ENCODE measurements around the gene CTIF.

The CTIF gene

GRCh38 chr18:48789259-48789812 is 250.5 kb downstream of the CTIF start:
- DNase-seq (ENCODE audit: low read depth): no peak

DNA sequence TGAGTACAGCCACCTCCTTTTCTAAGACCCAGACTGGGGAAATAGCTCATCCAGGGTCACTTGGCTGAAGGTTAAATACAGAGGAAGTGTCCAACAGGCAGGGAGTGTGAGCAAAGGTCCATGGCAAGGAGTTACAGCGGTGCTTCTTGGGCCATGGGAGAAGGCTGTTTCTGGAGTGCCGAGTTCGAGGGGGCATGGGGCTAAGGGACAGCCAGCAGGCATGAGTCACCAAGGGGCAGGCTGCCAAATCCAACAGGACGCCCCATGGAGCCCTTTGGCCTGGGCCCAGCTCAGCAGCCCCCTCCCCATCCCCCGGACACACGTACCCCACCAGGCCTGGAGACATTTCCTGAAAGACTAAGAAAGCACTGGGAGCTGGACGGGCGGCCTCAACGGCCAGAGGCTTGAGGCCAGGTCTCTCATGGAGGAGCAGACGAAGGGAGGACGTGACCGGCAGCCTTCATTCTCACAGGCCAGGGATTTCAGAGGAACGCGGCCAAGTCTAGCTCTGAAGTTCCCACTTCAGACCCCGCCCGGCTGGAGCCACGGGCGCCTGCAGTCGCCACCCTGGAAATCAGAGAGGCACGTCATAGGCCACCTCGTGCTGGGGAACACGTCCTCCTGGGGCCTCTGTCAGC is 251.5 kb downstream of the CTIF start:
- DNase-seq (ENCODE audit: low read depth): no peak

DNA sequence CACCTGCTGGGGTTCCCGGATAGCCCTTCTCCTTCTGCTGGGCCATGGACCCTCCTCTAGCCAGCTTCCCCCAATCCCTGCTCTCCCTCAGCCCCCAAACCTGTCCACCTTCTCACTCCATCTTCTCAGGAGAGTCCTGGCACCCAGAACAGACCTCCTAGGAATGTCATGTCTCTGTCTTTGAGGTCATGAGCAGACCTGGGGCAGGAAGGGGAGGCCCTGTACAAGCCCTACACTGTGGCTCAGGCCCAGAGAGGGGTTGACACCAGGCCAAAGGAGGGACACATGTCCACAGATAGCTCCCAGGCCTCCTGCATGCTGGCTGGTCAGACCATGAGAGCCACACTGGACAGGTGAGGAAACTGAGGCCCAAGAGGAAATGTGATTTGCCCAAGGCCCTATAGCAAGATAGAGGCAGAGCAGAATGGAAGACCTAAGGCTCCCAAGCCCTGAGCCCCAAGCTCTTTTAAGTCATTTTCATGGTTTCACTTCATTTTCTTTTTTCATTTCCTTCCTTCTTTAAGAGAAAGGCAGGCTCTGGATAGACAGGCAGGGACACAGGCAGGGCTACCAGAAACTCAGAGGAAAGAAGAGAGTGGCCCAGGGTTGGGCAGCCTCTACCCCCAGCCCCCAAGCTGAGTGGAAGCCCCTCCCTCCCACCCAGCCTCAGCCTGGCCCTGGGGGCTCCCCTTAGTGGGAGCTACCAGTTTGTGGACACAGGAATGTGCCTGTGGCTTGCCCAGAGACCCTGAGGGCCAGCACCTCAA is 252.2 kb downstream of the CTIF start:
- no peak for DNase-seq (ENCODE audit: low read depth)

GRCh38 chr18:48791636-48792105 is 252.8 kb downstream of the CTIF start:
- no peak for DNase-seq (ENCODE audit: low read depth)

- no peak for DNase-seq (ENCODE audit: low read depth)
These were observed 253.3 kb downstream of the CTIF start for GRCh38 chr18:48792141-48792540.

DNA sequence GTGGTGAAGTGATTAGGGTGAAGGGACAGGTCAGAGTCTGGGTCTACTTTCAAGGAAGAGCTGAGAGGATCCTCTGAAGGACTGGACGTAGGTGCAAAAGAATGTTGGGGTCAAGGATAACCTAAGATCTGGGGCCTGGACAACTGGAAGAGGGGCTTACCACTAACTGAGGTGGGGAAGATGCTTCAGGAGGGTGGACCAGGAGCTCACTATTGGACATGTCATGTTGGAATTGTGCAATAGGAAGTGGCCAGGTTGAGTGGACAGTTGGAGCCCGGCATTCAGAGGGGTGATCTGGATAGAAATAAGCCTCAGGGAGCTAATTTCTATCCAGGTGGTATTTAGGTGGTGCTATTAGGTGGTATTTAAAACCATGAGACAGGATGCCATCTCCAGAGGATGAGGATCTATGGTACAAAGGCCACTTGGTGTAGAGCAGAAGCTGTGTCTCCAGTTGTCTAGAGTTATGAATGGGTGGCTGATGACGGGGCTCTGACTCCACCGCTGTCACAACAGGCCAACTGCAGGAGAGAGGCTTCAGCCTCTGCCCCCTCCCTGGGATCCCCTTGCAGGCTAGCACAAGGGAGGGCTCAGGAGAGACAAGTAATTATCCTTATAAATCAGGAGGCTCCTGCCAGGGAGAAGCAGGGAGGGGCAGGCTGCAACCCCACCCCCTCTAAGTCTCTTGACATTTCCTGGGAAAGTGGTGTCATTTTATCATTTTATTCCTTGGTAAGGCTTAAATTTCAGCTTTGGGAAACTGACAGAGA is 254.0 kb downstream of the CTIF start:
- no peak for DNase-seq (ENCODE audit: low read depth)

GRCh38 chr18:48794251-48794970 is 255.6 kb downstream of the CTIF start:
- no peak for DNase-seq (ENCODE audit: low read depth)

GRCh38 chr18:48795696-48796095 is 256.9 kb downstream of the CTIF start:
- DNase-seq (ENCODE audit: low read depth): no peak

DNA sequence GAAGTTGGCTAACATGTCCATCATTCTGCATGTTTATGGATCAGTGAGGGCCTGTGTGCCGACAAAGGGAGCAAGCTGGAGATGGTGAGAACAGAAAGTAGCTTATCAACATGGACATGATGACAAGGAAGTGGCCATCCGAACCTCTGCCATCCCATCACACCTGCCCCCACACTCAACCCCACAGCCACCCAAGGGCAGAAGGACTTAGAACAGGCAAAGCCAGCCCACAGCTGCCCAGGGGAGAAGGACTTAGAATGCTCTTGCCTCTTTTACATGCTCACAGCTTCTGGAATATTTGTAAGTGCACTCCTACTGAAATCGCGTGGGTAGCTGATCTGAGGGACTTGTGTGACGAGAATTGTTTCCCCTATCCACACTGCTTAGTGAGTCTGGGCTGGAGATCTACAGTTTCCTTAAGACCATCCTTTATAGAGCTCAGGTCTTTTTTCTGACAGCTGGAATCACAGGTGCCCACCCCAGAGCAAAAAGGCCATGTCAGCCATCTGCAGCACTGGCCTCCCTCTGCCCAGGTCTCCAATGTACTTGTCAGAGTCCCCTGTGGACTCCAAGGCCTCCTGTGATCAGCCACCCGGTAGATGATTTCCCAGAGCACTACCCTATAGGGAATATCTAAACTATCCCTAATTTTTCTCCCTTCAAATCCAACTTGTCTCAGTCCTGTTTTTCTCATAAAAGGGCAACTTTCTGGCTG is 257.8 kb downstream of the CTIF start:
- no peak for DNase-seq (ENCODE audit: low read depth)

DNA sequence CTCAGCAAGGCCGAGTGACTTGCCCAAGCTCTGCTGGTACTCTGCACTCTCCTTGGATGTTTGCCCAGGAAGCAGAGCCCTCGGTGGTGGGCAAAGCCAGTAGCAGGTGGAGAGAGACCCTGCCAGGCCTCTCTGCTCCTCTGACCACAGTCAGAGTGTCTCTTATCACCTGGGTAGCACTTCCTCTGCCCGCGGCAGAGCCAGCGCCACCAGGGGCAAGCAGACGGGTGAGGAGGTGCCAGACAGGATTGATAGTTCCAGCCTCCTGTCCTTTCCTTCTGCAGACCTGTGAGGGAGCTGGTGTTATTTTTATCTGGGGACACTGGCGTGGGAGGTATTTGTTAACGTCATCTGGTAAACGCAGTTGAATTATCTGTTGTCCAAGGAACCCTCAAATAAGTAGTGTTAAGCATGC is 259.0 kb downstream of the CTIF start:
- no peak for DNase-seq (ENCODE audit: low read depth)

DNA sequence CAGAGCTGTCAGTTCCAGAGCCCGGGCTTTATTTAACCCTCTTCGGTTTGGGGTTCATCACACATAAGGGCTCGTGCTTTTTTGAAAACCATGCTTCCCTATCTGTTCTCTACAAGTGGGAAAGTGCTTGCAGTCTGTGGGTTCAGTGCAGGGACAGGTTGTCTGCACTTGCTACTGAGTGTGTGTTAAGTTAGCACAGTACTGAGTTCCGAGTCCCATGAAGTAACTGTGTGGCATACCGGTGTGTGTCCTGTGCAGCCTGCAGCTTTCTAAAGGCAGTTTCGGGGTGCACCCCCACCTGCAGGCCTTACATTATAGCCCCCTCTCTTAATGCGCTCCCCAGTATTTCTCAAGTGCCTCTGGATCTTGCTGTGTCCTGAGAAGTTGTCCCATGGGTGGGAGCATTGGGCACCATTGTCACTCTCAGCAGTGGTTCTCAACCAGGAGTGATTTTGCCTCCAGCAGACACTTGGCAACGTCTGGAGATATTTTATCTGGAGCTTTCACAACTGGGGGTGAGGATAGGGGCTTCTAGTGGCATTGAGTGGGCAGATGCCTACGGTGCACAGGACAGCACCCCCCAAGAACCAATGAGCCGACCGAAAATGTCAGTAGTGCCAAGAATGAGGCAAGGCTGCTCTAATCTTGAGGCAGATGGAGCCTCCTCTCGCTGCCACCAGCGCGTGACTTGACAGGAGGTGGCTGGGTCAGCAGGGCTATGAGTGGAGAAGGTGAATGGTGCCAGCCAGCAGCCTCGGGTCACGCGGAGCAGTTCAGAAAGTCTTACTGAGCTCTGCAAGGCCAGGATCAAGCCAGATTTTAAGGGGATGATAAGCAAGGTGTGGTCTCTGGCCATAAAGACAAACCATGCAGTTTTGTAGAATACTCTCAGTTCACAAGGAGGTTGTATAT is 259.8 kb downstream of the CTIF start:
- DNase-seq (ENCODE audit: low read depth): no peak

DNA sequence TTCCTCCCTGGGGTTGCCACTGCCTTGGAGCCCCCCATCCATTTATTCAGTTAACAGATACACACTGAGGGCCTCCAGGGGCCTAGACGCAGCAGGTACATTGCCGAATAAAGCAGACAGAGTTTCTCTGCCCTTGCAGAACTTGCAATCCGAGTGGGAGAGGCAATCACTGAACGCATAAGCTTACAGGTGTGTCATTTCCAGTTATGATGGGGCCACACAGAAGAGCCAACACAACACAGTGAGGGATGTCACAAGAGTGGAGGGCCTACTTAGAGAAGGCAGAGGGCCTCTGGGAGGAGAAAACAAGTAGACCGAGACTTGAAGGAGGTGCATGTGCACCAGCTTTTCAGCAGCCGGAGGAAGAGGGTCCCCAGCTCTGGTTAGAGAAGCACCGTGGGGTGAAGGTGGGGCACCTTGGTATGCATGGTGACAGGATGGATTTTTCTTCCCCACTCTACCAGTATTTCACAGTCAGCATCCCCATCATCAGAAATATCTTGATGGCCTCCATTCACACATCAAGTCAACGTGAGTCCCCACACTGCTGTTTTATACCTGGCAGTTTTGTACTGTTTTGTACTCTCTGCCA is 261.0 kb downstream of the CTIF start:
- no peak for DNase-seq (ENCODE audit: low read depth)

GRCh38 chr18:48800466-48800865 is 261.6 kb downstream of the CTIF start:
- no peak for DNase-seq (ENCODE audit: low read depth)

DNA sequence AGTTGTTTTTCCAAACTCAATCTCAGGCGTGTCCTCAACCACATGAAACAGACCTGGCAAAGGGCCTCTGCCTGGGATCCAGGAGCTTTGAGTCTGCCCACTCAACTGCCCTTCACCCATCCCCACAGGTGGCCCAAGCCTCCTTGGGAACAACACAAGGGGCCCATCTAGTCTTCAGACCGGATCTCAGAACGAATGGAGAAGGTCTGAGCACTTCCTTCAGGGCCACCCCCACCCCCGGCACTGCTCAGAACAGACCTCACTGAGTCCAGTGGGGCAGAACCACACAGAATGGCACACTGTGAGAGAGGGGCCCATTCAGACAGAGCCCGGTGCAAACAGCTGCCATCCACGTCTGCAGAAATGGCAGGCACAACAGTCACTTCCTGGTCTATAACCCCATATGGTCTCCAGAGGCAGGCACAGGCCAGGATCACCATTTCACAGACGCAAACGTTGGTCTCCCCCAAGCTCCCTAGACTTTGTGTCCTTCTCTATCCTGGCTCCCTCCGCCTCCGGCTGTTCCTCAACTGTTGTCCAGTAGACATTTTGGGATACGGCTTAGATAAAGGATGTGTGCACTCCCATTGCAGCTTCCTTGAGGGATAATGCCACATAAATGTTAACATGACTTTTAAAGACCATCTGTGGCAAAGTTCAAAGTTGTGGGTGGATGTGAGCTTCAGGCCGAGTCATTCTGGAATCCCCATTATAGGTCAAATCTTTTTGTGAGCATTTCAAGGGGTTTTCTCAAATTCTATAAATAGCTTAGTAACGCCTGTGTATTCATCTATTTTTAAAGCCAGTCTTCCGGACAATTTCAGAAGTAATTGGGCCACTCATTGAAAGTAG is 262.3 kb downstream of the CTIF start:
- DNase-seq (ENCODE audit: low read depth): no peak

GRCh38 chr18:48801728-48802542 is 263.1 kb downstream of the CTIF start:
- DNase-seq (ENCODE audit: low read depth): no peak

- no peak for DNase-seq (ENCODE audit: low read depth)
These were observed 263.9 kb downstream of the CTIF start for GRCh38 chr18:48802543-48803290.

DNA sequence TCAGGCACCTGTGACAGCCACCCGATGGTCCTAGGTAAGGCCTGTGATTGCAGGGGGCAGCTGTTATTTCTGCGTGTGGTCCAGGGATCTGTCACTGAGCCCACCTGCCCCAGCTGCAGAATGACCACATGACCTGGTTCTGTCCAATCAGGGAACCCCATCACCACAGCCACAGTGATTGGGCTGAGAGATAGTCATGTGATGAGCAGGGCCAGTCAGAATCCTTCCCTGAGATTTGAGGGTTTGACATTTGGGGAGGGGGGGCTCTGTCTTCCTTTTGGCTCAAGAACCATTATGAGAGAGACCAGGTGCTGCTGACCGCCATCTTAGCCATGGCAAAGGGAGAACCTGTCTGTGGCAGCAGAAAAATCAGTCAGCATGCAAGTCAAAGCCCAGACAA is 264.7 kb downstream of the CTIF start:
- DNase-seq (ENCODE audit: low read depth): no peak

All from fibroblast of gingiva (primary cell).